ENCODE data around the gene PBX3.
A peak's percentile ranks its signal among the peaks of the same experiment; 100 is the strongest.

PBX3 gene

GRCh38 chr9:125956102-125956501 is 208.9 kb downstream of the PBX3 start:
- DNase-seq = no peak

- no peak for DNase-seq
These were observed 212.1 kb downstream of the PBX3 start for GRCh38 chr9:125959315-125959714.

- DNase-seq = no peak
These were observed 212.9 kb downstream of the PBX3 start for GRCh38 chr9:125959951-125960619.

GRCh38 chr9:125960626-125961025 is 213.5 kb downstream of the PBX3 start:
- no peak for DNase-seq

- DNase-seq = no peak
These were observed 213.9 kb downstream of the PBX3 start for GRCh38 chr9:125961072-125961471.

- DNase-seq = no peak
These were observed 216.8 kb downstream of the PBX3 start for GRCh38 chr9:125963932-125964331.

GRCh38 chr9:125964702-125965225 is 217.6 kb downstream of the PBX3 start:
- no peak for DNase-seq

- DNase-seq = no peak
These were observed 218.3 kb downstream of the PBX3 start for GRCh38 chr9:125965477-125965876.

GRCh38 chr9:125966466-125966865 is 219.3 kb downstream of the PBX3 start:
- no peak for DNase-seq

GRCh38 chr9:125966959-125967711 is 220.0 kb downstream of the PBX3 start:
- DNase-seq = no peak

- DNase-seq = no peak
These were observed 221.7 kb downstream of the PBX3 start for GRCh38 chr9:125968714-125969374.

- no peak for DNase-seq
These were observed 222.3 kb downstream of the PBX3 start for GRCh38 chr9:125969462-125969861.

GRCh38 chr9:125969868-125970267 is 222.7 kb downstream of the PBX3 start:
- DNase-seq = no peak

GRCh38 chr9:125970340-125970739 is 223.2 kb downstream of the PBX3 start:
- no peak for DNase-seq

- no peak for DNase-seq
These were observed 223.9 kb downstream of the PBX3 start for GRCh38 chr9:125971050-125971449.

GRCh38 chr9:125972012-125972729 is 225.0 kb downstream of the PBX3 start:
- DNase-seq = no peak

GRCh38 chr9:125973547-125973946 is 226.4 kb downstream of the PBX3 start:
- no peak for DNase-seq

GRCh38 chr9:125974705-125975104 is 227.5 kb downstream of the PBX3 start:
- no peak for DNase-seq

- no peak for DNase-seq
These were observed 230.1 kb downstream of the PBX3 start for GRCh38 chr9:125977223-125977622.

GRCh38 chr9:125979383-125979782 is 232.2 kb downstream of the PBX3 start:
- no peak for DNase-seq

GRCh38 chr9:125982798-125983406 is 235.7 kb downstream of the PBX3 start:
- no peak for DNase-seq

- DNase-seq = no peak
These were observed 236.5 kb downstream of the PBX3 start for GRCh38 chr9:125983681-125984080.

GRCh38 chr9:125984461-125984860 is 237.3 kb downstream of the PBX3 start:
- peak in 1 of 2 donors; percentile 5 for DNase-seq
